Stomach (tissue), 9 donors: ENCODE measurements around the gene CDNF. TPM values are rescaled to one million over a fixed set of nuclear protein-coding genes. Genes with fewer than 3 reads are reported as not detected.

Experiments
- DNase-seq, 2 donors: peaks; one replicate each; pipeline versions ENCODE4 v3.0.0 to v3.0.0-alpha.2; 2013 to 2019
- H3K27ac ChIP-seq, 5 donors: fragments of 200-600 bp in 4 of 5; sonication (generic) in 4 of 5; one replicate each; pipeline ENCODE4 v1.5.1; 2013 to 2019; ENCODE audit warnings: mild to moderate bottlenecking in 1 of 5, moderate library complexity in 1 of 5
- H3K27me3 ChIP-seq, 3 donors: fragments of 200-600 bp; sonication (generic); one replicate each; pipeline ENCODE4 v1.5.1; 2017 to 2019; ENCODE audit warnings: mixed run types in 1 of 3
- H3K36me3 ChIP-seq, 4 donors: fragments of 200-600 bp; sonication (generic); 1 replicate in 3 of 4; 2 replicates in 1 of 4; pipeline ENCODE4 v1.5.1; 2016 to 2019
- H3K4me1 ChIP-seq, 4 donors: fragments of 200-600 bp; sonication (generic); one replicate each; pipeline ENCODE4 v1.5.1; 2016 to 2019
- H3K4me3 ChIP-seq, 4 donors: fragments of 200-600 bp; sonication (generic) in 3 of 4; one replicate each; pipeline ENCODE4 v1.5.1; 2016 to 2019; ENCODE audit warnings: mild to moderate bottlenecking in 1 of 4
- H3K9me3 ChIP-seq, 4 donors: fragments of 200-600 bp; sonication (generic); one replicate each; pipeline ENCODE4 v1.5.1; 2016 to 2019
- EP300 ChIP-seq: sonication (generic); formaldehyde crosslinking; IDR thresholded peaks from one replicate; pipeline ENCODE4 v1.6.1; 2017; ENCODE audit warnings: antibody characterized with exemption
- POLR2A ChIP-seq, 4 donors: fragments of 450-650 bp; IDR thresholded peaks; one replicate each; pipeline ENCODE4 v1.6.1; 2016; ENCODE audit warnings: antibody characterized with exemption in 4 of 4, control low read depth in 2 of 4, mild to moderate bottlenecking in 1 of 4, moderate library complexity in 1 of 4
- POLR2AphosphoS5 ChIP-seq, 3 donors: sonication (generic); formaldehyde crosslinking; IDR thresholded peaks; one replicate each; pipeline ENCODE4 v1.6.1; 2016; ENCODE audit warnings: antibody characterized with exemption in 3 of 3
- WGBS, 5 donors: extraction: QIAGEN DNeasy Blood & Tissue Kit in 3 of 5; methylation state at CpG; one replicate each; pipeline versions ENCODE4 v1.1.5 to v1.1.7; 2013 to 2018; 5-methylcytosine and 5-hydroxymethylcytosine counted together
- intact Hi-C: fragments of 100-400 bp; cut with DNase I; formaldehyde crosslinking; loops from one replicate; pipeline ENCODE4 v1.15.1; 2023; ENCODE audit warnings: low total_unique reads
- polyA plus RNA-seq, 3 donors: library from polyadenylated mRNA; stranded (reverse); fragments of 200-250 nt; gene quantifications; one replicate each; pipeline ENCODE4 v1.2.3, GENCODE V29; 2013
- total RNA-seq, 5 donors: library from RNA; depleted of rRNA; stranded (reverse); fragments of >200 nt; gene quantifications; one replicate each; pipeline versions ENCODE4 v1.1.0 to v1.2.3, GENCODE V29; 2014 to 2016
- TF ChIP-seq, protein P1 (sequence below), 7 experiments: fragments of 450-650 bp in 4 of 7; fragments of 200-600 bp in 3 of 7; sonication (generic) in 3 of 7; IDR thresholded peaks; one replicate each; pipeline ENCODE4 v1.5.1; 2016 to 2019; ENCODE audit warnings: antibody characterized with exemption in 7 of 7, control low read depth in 2 of 7, mild to moderate bottlenecking in 1 of 7
- donor health status: healthy with polysubstance abuse.
- donor health status: Bipolar disorder and iron deficiency.
- donor health status: healthy.

CDNF gene
- total and polyA plus RNA-seq, 8 donors: 0.75 to 212 (median 4.1) TPM; not detected in 3

DNA sequence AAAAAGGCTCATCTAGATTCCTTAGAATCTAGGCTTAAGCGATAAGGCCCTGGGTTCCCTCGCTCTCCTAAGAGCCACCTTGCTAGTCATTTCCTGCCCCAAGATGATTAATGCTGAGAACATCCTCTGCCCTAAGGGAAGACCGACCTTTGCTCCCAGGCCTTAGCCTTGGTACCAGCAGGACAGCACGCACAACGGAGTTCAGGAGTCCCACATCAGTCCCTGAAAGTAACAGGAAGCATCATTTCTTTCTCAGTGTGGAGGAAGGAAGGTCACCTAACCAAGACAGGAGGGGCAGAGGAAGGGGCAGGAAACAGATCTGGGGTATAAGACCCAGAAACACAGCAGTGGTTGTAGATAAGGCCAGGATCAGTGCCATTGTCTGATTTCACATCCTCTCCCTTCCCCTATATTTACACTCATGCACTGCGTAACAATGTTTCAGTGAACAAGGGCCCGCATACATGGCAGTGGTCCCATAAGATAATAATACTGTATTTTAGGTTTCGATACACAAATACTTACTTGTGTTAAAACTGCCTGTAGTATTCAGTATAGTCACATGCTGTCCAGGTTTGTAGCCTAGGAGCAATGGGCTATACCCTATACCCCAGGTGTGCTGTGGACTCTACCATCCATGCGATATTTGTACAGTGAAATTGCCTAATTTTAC lies 55.0 kb downstream of the CDNF start:
- 66 to 70% (median 67%) methylated on average over 9 of the region's 9 CpGs for WGBS, 5 donors
- H3K27ac ChIP-seq: peak overlapping the region in 1 of 5 donors; percentile 4

GRCh38 chr10:14781763-14782162 lies 56.1 kb downstream of the CDNF start:
- no peak for DNase-seq
- TF ChIP-seq EP300: no peak
- Histone ChIP-seq H3K27ac (no peak overlapping the region), H3K4me1 (peaks cover 0 to 12% (median 3%) of the 10 kb centered on the region in 4 donors), H3K27me3 (no peaks in the 10 kb centered on the region), H3K36me3 (no peaks in the 10 kb centered on the region), H3K9me3 (peaks cover 0 to 5% (median 0%) of the 10 kb centered on the region in 4 donors), H3K4me3 (no peak overlapping the region)
- 74 to 85% (median 80%) methylated on average over 7 of the region's 7 CpGs for WGBS, 5 donors
- intact Hi-C loops: no loop called here

More for the DNA sequence above, 55.0 kb downstream of the CDNF start:
- Histone ChIP-seq H3K36me3 (no peaks in the 10 kb centered on the region), H3K9me3 (peaks cover 0 to 5% (median 0%) of the 10 kb centered on the region in 4 donors), H3K4me1 (peaks cover 0 to 12% (median 3%) of the 10 kb centered on the region in 4 donors), H3K4me3 (no peak overlapping the region), H3K27me3 (no peaks in the 10 kb centered on the region)
- DNase-seq: peak in 1 of 2 donors; percentile 51
- intact Hi-C loops: no loop called here
- TF ChIP-seq POLR2AphosphoS5 (IDR thresholded peaks at IDR 0.05) (peak in 1 of 3 donors; percentile 44), EP300 (no peak)

DNA sequence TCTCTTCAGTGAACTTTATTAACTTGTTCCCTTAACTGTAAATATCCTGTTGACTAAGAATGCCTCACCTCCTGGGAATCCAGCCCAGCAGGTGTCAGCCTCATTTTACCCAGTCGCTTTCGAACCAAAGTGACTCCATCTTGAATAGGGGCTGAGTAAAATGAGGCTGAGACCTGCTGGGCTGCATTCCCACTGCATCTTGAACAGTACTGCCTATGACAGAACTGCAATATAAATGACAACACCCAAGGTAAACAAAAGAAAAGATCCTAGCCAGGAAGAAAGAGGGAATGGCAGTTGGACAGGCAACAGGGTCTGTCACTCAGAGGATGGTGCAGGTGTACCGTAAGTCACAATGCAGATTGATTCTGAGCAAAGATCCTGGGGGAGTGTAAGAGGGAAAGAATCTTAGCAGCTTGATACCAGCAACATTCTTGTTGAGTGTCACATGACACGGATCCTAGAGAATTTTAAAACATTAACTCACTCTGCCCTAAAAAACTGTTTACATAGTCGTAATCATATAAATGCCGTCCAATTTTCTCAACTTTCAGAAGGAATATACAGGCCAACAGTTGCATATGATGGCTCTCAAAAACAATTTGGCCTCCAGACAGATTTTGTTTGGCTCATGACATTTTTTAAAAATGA lies 58.7 kb downstream of the CDNF start:
- Histone ChIP-seq H3K4me3 (no peak overlapping the region), H3K4me1 (peaks cover 0 to 12% (median 3%) of the 10 kb centered on the region in 4 donors), H3K27ac (peak overlapping the region in 2 of 5 donors; percentile 8 to 35), H3K27me3 (no peaks in the 10 kb centered on the region), H3K36me3 (no peaks in the 10 kb centered on the region), H3K9me3 (no peaks in the 10 kb centered on the region)
- DNase-seq: peak in 1 of 2 donors; percentile 31
- TF ChIP-seq POLR2AphosphoS5 (IDR thresholded peaks at IDR 0.05): peak in 1 of 3 donors; percentile 11
- TF ChIP-seq, protein P1, sequence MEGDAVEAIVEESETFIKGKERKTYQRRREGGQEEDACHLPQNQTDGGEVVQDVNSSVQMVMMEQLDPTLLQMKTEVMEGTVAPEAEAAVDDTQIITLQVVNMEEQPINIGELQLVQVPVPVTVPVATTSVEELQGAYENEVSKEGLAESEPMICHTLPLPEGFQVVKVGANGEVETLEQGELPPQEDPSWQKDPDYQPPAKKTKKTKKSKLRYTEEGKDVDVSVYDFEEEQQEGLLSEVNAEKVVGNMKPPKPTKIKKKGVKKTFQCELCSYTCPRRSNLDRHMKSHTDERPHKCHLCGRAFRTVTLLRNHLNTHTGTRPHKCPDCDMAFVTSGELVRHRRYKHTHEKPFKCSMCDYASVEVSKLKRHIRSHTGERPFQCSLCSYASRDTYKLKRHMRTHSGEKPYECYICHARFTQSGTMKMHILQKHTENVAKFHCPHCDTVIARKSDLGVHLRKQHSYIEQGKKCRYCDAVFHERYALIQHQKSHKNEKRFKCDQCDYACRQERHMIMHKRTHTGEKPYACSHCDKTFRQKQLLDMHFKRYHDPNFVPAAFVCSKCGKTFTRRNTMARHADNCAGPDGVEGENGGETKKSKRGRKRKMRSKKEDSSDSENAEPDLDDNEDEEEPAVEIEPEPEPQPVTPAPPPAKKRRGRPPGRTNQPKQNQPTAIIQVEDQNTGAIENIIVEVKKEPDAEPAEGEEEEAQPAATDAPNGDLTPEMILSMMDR (IDR thresholded peaks at IDR 0.05): no peak
- 49 to 62% (median 60%) methylated on average over 6 of the region's 6 CpGs for WGBS, 5 donors
- intact Hi-C loops: no loop called here

DNA sequence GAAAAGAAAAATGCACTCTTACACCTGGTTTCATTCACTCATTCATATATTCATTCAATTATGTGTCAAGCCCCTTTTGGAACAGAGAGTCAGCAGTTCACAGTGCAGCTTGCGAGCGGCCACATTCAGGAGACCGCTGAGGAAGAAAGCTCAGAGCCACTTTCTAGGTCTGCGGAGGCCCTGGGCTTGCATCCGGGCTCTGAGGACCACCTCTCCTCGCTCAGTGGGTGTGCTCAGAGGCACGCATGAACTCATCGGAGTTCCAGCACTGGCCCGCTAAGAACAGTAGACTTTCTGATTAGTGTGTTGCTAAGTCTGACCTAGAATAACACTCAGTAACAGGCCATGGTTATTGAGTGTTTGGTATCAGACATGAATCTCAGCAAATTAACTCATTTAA lies 61.3 kb downstream of the CDNF start:
- Histone ChIP-seq H3K4me3 (no peak overlapping the region), H3K4me1 (peaks cover 0 to 18% (median 3%) of the 10 kb centered on the region in 4 donors), H3K27me3 (no peaks in the 10 kb centered on the region), H3K36me3 (no peaks in the 10 kb centered on the region), H3K9me3 (no peaks in the 10 kb centered on the region), H3K27ac (no peak overlapping the region)
- TF ChIP-seq EP300 (no peak), POLR2A (IDR thresholded peaks at IDR 0.05) (no peak), POLR2AphosphoS5 (IDR thresholded peaks at IDR 0.05) (no peak)
- TF ChIP-seq, protein P1 (IDR thresholded peaks at IDR 0.05): no peak
- WGBS, 5 donors: 75 to 97% (median 91%) methylated on average over 9 of the region's 9 CpGs
- no peak for DNase-seq
- intact Hi-C loops: no loop called here

DNA sequence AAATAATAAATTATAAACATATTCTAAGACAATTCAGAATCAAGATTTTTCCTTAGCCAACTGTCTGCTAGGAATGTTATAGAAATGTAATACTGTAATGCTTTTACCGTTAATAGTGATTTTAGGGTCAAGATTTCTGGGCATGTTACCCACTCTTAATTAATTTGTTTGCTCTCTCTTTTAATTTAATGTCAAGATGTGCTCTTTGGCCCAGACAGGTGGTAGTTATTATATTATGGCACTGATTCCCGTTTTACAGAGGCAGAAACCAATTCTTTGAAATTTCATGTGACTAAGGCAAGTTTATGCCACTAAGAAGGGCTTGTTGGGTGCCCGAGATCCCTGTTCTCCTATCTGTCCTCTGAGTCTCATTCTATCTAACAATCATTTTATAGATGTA lies 62.2 kb downstream of the CDNF start:
- no peak for DNase-seq
- intact Hi-C loops: no loop called here
- WGBS, 5 donors: 78 to 86% (median 85%) methylated on average over 3 of the region's 3 CpGs
- Histone ChIP-seq H3K9me3 (no peaks in the 10 kb centered on the region), H3K4me3 (no peak overlapping the region), H3K36me3 (no peaks in the 10 kb centered on the region), H3K27ac (no peak overlapping the region), H3K27me3 (no peaks in the 10 kb centered on the region), H3K4me1 (peaks cover 0 to 18% (median 3%) of the 10 kb centered on the region in 4 donors)
- no peak for TF ChIP-seq EP300
- no peak for TF ChIP-seq POLR2A (IDR thresholded peaks at IDR 0.05)
